HL-60 (cell line): ENCODE results near the gene TMPRSS4.
"Not testable (repeated sequence)": the region's sequence is repeated elsewhere in the genome, so short reads cannot be mapped to it uniquely, and the experiment has no call there.

ENCODE experiments used
- DNase-seq, 2 experiments: peaks; one replicate each; pipeline ENCODE4 v3.0.0-alpha.2; 2010 to 2020; ENCODE audit warnings: low read depth in 1 of 2, low spot score in 1 of 2
- H3K27ac ChIP-seq: fragments of 250-450 bp; sonication (Bioruptor Pico); replicated peaks from 2 replicates; pipeline ENCODE4 v1.5.1; 2020; ENCODE audit warnings: mild to moderate bottlenecking, moderate library complexity
- H3K27me3 ChIP-seq: fragments of 250-450 bp; sonication (Bioruptor Pico); 2 replicates; pipeline ENCODE4 v1.5.1; 2021; ENCODE audit warnings: mild to moderate bottlenecking, moderate library complexity; ENCODE audit not compliant: insufficient read depth, poor library complexity, severe bottlenecking
- H3K4me3 ChIP-seq: replicated peaks from 2 replicates; pipeline ENCODE4 v1.5.1; 2011; ENCODE audit warnings: mild to moderate bottlenecking, control low read depth, low read length; ENCODE audit not compliant: insufficient read depth
- GABPA ChIP-seq: IDR thresholded peaks from 2 replicates; pipeline ENCODE4 v1.6.1; 2012; ENCODE audit warnings: low read depth
- POLR2AphosphoS5 ChIP-seq: IDR thresholded peaks from 2 replicates; pipeline ENCODE4 v1.6.1; 2012; ENCODE audit warnings: low read depth
- SPI1 ChIP-seq: IDR thresholded peaks from 2 replicates; pipeline ENCODE4 v1.6.1; 2012; ENCODE audit warnings: low read depth, mild to moderate bottlenecking, borderline replicate concordance
- TF ChIP-seq, protein P1 (sequence below): IDR thresholded peaks from one replicate; pipeline ENCODE4 v1.5.1; 2011; ENCODE audit warnings: low read length, control low read depth, inconsistent platforms; ENCODE audit not compliant: insufficient read depth
- TF ChIP-seq, protein P2 (sequence below): IDR thresholded peaks from 2 replicates; pipeline ENCODE4 v1.6.1; 2012; ENCODE audit warnings: low read depth; ENCODE audit not compliant: insufficient replicate concordance

Gene TMPRSS4

DNA sequence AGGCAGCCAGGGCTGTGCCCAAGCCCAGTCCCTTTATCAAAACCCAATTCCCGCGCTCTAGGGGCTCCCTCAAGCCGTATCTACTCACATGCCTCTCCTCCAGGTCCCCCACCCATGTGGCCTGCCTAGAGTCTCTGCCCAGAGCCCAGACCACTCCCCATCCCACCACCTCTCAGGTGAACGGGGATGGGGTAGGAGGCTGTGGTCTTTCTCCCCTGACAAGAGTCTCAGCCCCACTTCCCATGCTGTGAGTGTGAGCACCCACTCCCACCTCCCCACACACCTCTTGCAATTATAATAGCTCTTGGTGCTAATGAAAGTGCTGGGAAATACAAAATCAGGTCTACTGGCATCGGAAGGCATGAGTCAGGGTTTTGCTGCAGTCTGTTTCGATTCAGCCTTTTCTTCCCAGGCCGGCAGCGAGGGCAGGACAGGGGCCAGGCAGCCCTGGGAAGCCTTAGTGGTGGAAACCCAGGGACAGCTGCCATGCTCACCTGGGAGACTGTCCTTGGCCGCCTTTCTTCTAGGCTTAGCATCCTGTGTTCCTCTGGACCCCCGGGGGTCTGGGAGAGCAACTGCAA is 16.7 kb upstream of the TMPRSS4 start:
- no peak overlapping the region for H3K27ac ChIP-seq
- no peak for DNase-seq
- no peak overlapping the region for H3K4me3 ChIP-seq
- peaks cover 4% of the 10 kb centered on the region for H3K27me3 ChIP-seq
- TF ChIP-seq, protein P1, sequence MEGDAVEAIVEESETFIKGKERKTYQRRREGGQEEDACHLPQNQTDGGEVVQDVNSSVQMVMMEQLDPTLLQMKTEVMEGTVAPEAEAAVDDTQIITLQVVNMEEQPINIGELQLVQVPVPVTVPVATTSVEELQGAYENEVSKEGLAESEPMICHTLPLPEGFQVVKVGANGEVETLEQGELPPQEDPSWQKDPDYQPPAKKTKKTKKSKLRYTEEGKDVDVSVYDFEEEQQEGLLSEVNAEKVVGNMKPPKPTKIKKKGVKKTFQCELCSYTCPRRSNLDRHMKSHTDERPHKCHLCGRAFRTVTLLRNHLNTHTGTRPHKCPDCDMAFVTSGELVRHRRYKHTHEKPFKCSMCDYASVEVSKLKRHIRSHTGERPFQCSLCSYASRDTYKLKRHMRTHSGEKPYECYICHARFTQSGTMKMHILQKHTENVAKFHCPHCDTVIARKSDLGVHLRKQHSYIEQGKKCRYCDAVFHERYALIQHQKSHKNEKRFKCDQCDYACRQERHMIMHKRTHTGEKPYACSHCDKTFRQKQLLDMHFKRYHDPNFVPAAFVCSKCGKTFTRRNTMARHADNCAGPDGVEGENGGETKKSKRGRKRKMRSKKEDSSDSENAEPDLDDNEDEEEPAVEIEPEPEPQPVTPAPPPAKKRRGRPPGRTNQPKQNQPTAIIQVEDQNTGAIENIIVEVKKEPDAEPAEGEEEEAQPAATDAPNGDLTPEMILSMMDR = no peak
- TF ChIP-seq POLR2AphosphoS5 (no peak), GABPA (no peak), SPI1 (no peak)
- TF ChIP-seq, protein P2, sequence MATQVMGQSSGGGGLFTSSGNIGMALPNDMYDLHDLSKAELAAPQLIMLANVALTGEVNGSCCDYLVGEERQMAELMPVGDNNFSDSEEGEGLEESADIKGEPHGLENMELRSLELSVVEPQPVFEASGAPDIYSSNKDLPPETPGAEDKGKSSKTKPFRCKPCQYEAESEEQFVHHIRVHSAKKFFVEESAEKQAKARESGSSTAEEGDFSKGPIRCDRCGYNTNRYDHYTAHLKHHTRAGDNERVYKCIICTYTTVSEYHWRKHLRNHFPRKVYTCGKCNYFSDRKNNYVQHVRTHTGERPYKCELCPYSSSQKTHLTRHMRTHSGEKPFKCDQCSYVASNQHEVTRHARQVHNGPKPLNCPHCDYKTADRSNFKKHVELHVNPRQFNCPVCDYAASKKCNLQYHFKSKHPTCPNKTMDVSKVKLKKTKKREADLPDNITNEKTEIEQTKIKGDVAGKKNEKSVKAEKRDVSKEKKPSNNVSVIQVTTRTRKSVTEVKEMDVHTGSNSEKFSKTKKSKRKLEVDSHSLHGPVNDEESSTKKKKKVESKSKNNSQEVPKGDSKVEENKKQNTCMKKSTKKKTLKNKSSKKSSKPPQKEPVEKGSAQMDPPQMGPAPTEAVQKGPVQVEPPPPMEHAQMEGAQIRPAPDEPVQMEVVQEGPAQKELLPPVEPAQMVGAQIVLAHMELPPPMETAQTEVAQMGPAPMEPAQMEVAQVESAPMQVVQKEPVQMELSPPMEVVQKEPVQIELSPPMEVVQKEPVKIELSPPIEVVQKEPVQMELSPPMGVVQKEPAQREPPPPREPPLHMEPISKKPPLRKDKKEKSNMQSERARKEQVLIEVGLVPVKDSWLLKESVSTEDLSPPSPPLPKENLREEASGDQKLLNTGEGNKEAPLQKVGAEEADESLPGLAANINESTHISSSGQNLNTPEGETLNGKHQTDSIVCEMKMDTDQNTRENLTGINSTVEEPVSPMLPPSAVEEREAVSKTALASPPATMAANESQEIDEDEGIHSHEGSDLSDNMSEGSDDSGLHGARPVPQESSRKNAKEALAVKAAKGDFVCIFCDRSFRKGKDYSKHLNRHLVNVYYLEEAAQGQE = no peak

DNA sequence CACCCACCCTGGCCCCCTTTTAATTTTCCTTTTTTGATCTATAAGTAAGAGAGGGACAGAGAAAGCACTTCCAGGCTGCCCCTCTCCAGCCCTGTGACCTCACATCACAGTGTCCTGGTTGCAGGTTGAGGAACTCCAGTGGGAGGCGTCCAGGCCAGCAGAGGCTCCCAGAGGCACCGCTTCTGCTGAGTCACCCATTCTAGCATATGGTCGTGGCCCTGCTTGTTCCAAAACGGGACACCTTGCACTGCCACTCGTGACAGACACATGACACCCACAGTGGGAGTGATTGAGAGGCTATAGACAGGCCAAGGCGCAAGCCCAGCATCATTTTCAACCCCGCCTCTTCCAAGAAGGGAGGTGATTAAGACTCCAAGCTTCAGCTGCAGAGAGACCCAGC is 16.0 kb upstream of the TMPRSS4 start:
- no peak for DNase-seq
- no peak for TF ChIP-seq POLR2AphosphoS5
- no peak for TF ChIP-seq SPI1
- TF ChIP-seq GABPA = no peak
- TF ChIP-seq, protein P1 = no peak
- TF ChIP-seq, protein P2 = no peak
- Histone ChIP-seq H3K27me3 (peaks cover 4% of the 10 kb centered on the region), H3K4me3 (no peak overlapping the region), H3K27ac (no peak overlapping the region)

DNA sequence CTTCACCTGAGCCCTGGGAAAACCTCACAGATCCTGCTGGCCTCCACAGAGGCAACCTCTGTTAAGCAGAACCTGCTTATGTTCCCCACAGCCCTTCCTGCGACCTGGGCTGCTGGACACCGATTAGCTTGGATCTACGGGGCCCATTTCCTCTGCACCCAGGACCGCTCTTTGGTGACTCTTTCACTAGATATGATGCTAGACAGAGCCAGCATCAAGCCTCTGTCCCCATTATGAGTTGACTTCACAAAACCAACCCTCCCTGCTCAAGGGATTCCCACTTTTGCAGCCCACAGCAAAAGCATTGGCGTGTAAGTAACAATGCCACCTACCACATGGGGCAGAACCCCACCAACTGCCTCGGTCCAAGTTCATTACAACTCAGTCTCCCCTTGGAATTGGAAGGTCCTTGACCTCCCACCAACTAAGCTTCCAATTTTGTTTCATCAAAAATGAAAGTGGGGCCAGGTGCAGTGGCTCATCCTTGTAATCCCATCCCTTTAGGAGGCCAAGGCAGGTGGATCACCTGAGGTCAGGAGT is 15.2 kb upstream of the TMPRSS4 start:
- Histone ChIP-seq H3K27me3 (peaks cover 4% of the 10 kb centered on the region), H3K27ac (no peak overlapping the region), H3K4me3 (no peak overlapping the region)
- TF ChIP-seq, protein P1 = no peak
- TF ChIP-seq SPI1 = no peak
- TF ChIP-seq, protein P2 = no peak
- TF ChIP-seq GABPA = no peak
- TF ChIP-seq POLR2AphosphoS5 = no peak
- DNase-seq = no peak

DNA sequence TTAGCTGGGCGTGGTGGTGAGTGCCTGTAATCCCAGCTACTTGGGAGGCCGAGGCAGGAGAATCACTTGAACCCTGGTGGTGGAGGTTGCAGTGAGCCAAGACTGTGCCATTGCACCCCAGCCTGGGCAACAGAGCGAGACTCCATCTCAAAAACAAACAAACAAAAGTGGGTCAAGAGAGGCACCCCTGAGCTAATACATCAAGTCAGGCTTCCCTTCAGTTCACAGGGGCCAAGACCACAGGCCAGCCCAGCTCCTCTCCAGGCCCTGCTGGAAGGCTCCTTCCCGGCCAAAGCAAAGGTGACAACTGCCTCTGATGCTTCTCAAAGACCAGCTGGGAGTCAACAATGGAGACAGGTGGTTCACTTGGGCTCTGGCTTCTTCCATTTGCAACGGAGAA is 14.7 kb upstream of the TMPRSS4 start:
- not testable (repeated sequence) for H3K4me3 ChIP-seq, H3K27me3 ChIP-seq, H3K27ac ChIP-seq, DNase-seq

DNA sequence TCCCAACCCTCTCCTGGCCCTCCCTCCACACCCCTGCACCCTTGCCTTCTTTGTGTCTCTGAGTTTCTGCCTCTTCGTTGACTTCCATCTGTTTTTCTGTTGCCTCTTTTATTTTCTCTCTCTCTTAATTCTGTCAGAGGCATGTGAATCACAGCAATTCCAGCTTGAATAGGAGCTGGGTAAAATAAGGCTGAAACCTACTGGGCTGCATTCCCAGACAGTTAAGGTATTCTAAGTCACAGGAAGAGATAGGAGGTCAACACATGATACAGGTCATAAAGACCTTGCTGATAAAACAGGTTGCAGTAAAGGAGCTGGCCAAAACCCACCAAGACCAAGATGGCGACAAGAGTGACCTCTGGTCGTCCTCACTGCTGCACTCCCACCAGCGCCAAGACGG is 14.2 kb upstream of the TMPRSS4 start:
- H3K4me3 ChIP-seq, H3K27ac ChIP-seq, DNase-seq, H3K27me3 ChIP-seq: not testable (repeated sequence)
